HepG2 (cell line): Measurements from ENCODE around the gene BET1. TPM values are rescaled to one million over a fixed set of nuclear protein-coding genes. Genes with fewer than 3 reads are reported as not detected.
A peak's percentile ranks its signal among the peaks of the same experiment; 100 is the strongest.

Experiments
- ATAC-seq: fragments of 200-7000 bp; cut with Tn5 transposase; 3 replicates; pipeline ENCODE4 v1.9.1; 2020; ENCODE audit warnings: mild to moderate bottlenecking, moderate library complexity
- BruUV-seq: library from RNA; stranded (reverse); fragments of 400-500 nt; replicated peaks from 2 replicates; lab custom pipeline; 2021; lab: Mats Ljungman, UMichigan
- CTCF ChIA-PET: fragments of 300-600 bp; formaldehyde crosslinking; extraction: SDS; loops from one replicate; lab custom pipeline; 2021; ENCODE audit warnings: low total read pairs, inconsistent platforms, low intra/inter-chr PET ratio; lab: Yijun Ruan, JAX
- POLR2A ChIA-PET: fragments of 350-600 bp; sonication (Branson Sonifier 250); formaldehyde crosslinking; loops from one replicate; lab custom pipeline; 2020; ENCODE audit warnings: antibody characterized with exemption, inconsistent platforms; lab: Yijun Ruan, JAX
- DNase-seq: peaks from one replicate; pipeline ENCODE4 v3.0.0-alpha.2; 2015; ENCODE audit warnings: low spot score
- FAIRE-seq: peaks from 3 replicates; lab custom pipeline; 2011; peaks lifted over from hg19 to GRCh38; lab: Jason Lieb, UNC
- H2AFZ ChIP-seq: one replicate; pipeline ENCODE4 v1.6.1; 2011; ENCODE audit warnings: low read length, inconsistent platforms
- H3K27ac ChIP-seq: fragments of 300-600 bp; 3 replicates; pipeline ENCODE4 v1.8.0; 2011; ENCODE audit warnings: mixed run types, mild to moderate bottlenecking, mixed read lengths, low read length, inconsistent platforms; ENCODE audit not compliant: insufficient read depth; ENCODE audit errors: extremely low read length
- H3K27me3 ChIP-seq, 2 experiments: fragments of 200-600 bp in 1 of 2; 2 replicates in 1 of 2; 3 replicates in 1 of 2; pipeline versions ENCODE4 v1.6.0 to v1.8.0; 2011; ENCODE audit warnings: low read length in 2 of 2, mild to moderate bottlenecking in 2 of 2, moderate library complexity in 2 of 2, inconsistent platforms in 1 of 2; ENCODE audit not compliant: insufficient read depth in 2 of 2, control insufficient read depth in 1 of 2
- H3K36me3 ChIP-seq, 2 experiments: fragments of 200-600 bp in 1 of 2; replicated peaks in 1 of 2; 2 replicates in 1 of 2; 3 replicates in 1 of 2; pipeline versions ENCODE4 v1.5.1 to v1.8.0; 2011; ENCODE audit warnings: low read length in 2 of 2, inconsistent platforms in 1 of 2; ENCODE audit not compliant: insufficient read depth in 2 of 2, control insufficient read depth in 1 of 2
- H3K4me1 ChIP-seq: 2 replicates; pipeline ENCODE4 v1.5.1; 2012; ENCODE audit warnings: low read length, inconsistent platforms; ENCODE audit not compliant: insufficient read depth
- H3K4me2 ChIP-seq: 2 replicates; pipeline ENCODE4 v1.6.0; 2011; ENCODE audit warnings: low read depth, low read length, inconsistent platforms
- H3K4me3 ChIP-seq, 3 experiments: fragments of 200-600 bp in 1 of 3; sonication (generic), shearing (Covaris generic) in 1 of 3; replicated peaks in 1 of 3; 2 replicates each; pipeline ENCODE4 v1.5.1; 2011 to 2016; ENCODE audit warnings: low read length in 3 of 3, inconsistent platforms in 2 of 3, low read depth in 2 of 3, mild to moderate bottlenecking in 2 of 3, control low read depth in 1 of 3, mixed read lengths in 1 of 3; ENCODE audit not compliant: insufficient read depth in 1 of 3
- H3K79me2 ChIP-seq: one replicate; pipeline ENCODE4 v1.6.1; 2011; ENCODE audit warnings: low read length, inconsistent platforms; ENCODE audit not compliant: insufficient read depth
- H3K9ac ChIP-seq: 2 replicates; pipeline ENCODE4 v1.6.0; 2011; ENCODE audit warnings: mild to moderate bottlenecking, low read depth, low read length, inconsistent platforms; ENCODE audit not compliant: insufficient read depth
- H3K9me3 ChIP-seq: 2 replicates; pipeline ENCODE4 v1.5.1; 2012; ENCODE audit warnings: mild to moderate bottlenecking, low read length
- H4K20me1 ChIP-seq: 2 replicates; pipeline ENCODE4 v1.6.0; 2011; ENCODE audit warnings: inconsistent platforms, mild to moderate bottlenecking, low read length, moderate library complexity; ENCODE audit not compliant: insufficient read depth
- EED ChIP-seq: sonication (generic); formaldehyde crosslinking; IDR thresholded peaks from 2 replicates; pipeline ENCODE4 v1.5.0; 2020; ENCODE audit warnings: mild to moderate bottlenecking, missing genetic modification reagents
- GATAD2A ChIP-seq: IDR thresholded peaks from 2 replicates; pipeline ENCODE4 v1.6.1; 2016
- HNF4A ChIP-seq: sonication (generic); formaldehyde crosslinking; IDR thresholded peaks from 2 replicates; pipeline ENCODE4 v1.4.0; 2020; ENCODE audit warnings: missing genetic modification reagents
- HNRNPH1 ChIP-seq: fragments of 200-400 bp; formaldehyde crosslinking; optimal IDR thresholded peaks from 2 replicates; pipeline ENCODE3; 2017; ENCODE audit warnings: mild to moderate bottlenecking, low read depth, low read length
- JUN ChIP-seq: sonication (generic); formaldehyde crosslinking; IDR thresholded peaks from 2 replicates; pipeline ENCODE4 v1.4.0; 2020; ENCODE audit warnings: mild to moderate bottlenecking, missing genetic modification reagents
- MAFF ChIP-seq: IDR thresholded peaks from 2 replicates; pipeline ENCODE4 v1.6.1; 2011; ENCODE audit warnings: low read depth, low read length, improper control_type of control experiment
- MXI1 ChIP-seq: IDR thresholded peaks from 3 replicates; pipeline ENCODE4 v1.6.1; 2012; ENCODE audit warnings: low read depth, low read length, inconsistent platforms, borderline replicate concordance
- NR2F6 ChIP-seq, 2 experiments: IDR thresholded peaks; 2 replicates each; pipeline ENCODE4 v1.6.1; 2016; ENCODE audit warnings: antibody characterized with exemption in 1 of 2, mild to moderate bottlenecking in 1 of 2
- TP53 ChIP-seq: sonication (generic); formaldehyde crosslinking; conservative IDR thresholded peaks from 2 replicates; pipeline ENCODE4 v1.4.0; 2020; ENCODE audit warnings: missing genetic modification reagents
- ZNF280B ChIP-seq: sonication (generic); formaldehyde crosslinking; IDR thresholded peaks from 2 replicates; pipeline ENCODE4 v1.5.0; 2020; ENCODE audit warnings: missing genetic modification reagents, mild to moderate bottlenecking, borderline replicate concordance
- ZNF552 ChIP-seq: sonication (generic); formaldehyde crosslinking; IDR thresholded peaks from 2 replicates; pipeline ENCODE4 v1.9.0; 2022; ENCODE audit warnings: missing genetic modification reagents, mild to moderate bottlenecking, borderline replicate concordance
- ZNF709 ChIP-seq: sonication (generic); formaldehyde crosslinking; IDR thresholded peaks from 2 replicates; pipeline ENCODE4 v1.5.0; 2020; ENCODE audit warnings: mild to moderate bottlenecking, missing genetic modification reagents
- ZNF766 ChIP-seq: sonication (generic); formaldehyde crosslinking; IDR thresholded peaks from 2 replicates; pipeline ENCODE4 v1.5.0; 2020; ENCODE audit warnings: missing genetic modification reagents, borderline replicate concordance
- ZNF816 ChIP-seq: sonication (generic); formaldehyde crosslinking; IDR thresholded peaks from 2 replicates; pipeline ENCODE4 v1.8.0; 2022; ENCODE audit warnings: missing genetic modification reagents, mild to moderate bottlenecking, borderline replicate concordance
- WGBS: methylation state at CpG from one replicate; pipeline ENCODE4 v1.1.6; 2017; ENCODE audit warnings: low lambda C conversion rate; 5-methylcytosine and 5-hydroxymethylcytosine counted together
- in situ Hi-C: cut with HindIII; loops from 2 replicates; pipeline ENCODE4 v1.10.0; 2017; ENCODE audit warnings: low pct_unique_long_range_greater_than_20kb; ENCODE audit not compliant: extremely low pct_ligation_motif_present
- intact Hi-C: fragments of 100-400 bp; cut with micrococcal nuclease; formaldehyde crosslinking; loops from one replicate; pipeline ENCODE4 v1.10.0; 2022; ENCODE audit not compliant: unreplicated experiment
- polyA plus RNA-seq, 8 experiments: library from polyadenylated mRNA; depleted of rRNA in 3 of 8; stranded (reverse) in 7 of 8; unstranded in 1 of 8; fragments of >200 nt; fragmentation: Illumina TruSeq in 4 of 8; extraction: Trizol in 4 of 8; gene quantifications; 2 replicates each; pipeline versions ENCODE4 v1.2.1 to v1.2.3, GENCODE V29; 2011 to 2016; ENCODE audit warnings: low read depth in 4 of 8, missing spikeins in 1 of 8, mixed read lengths in 1 of 8; ENCODE audit not compliant: insufficient read depth in 1 of 8
- total RNA-seq, 5 experiments: library from RNA; depleted of rRNA; stranded (reverse); fragments of >200 nt; fragmentation: Illumina TruSeq; extraction: Trizol; gene quantifications; 2 replicates each; pipeline ENCODE4 v1.2.3, GENCODE V29; 2016; ENCODE audit warnings: low read depth in 1 of 5
- TF ChIP-seq, protein P1 (sequence below): sonication (generic); formaldehyde crosslinking; IDR thresholded peaks from 2 replicates; pipeline ENCODE4 v1.4.0; 2020; ENCODE audit warnings: missing genetic modification reagents
- TF ChIP-seq, protein P2 (sequence below): sonication (generic); formaldehyde crosslinking; IDR thresholded peaks from 2 replicates; pipeline ENCODE4 v1.4.0; 2020; ENCODE audit warnings: missing genetic modification reagents, mild to moderate bottlenecking, borderline replicate concordance
- TF ChIP-seq, protein P3 (sequence below): IDR thresholded peaks from 2 replicates; pipeline ENCODE4 v1.6.1; 2016; ENCODE audit warnings: low read depth
- TF ChIP-seq, protein P4 (sequence below): sonication (generic); formaldehyde crosslinking; IDR thresholded peaks from 2 replicates; pipeline ENCODE4 v1.8.1; 2023; ENCODE audit warnings: missing genetic modification reagents, inconsistent platforms, borderline replicate concordance

BET1 gene
- total and polyA plus RNA-seq, 2 of the 13 experiments (the other 11 are each of a cell fraction or from before 2014, with no cell fraction given), result 23.8 to 33.7 TPM

DNA sequence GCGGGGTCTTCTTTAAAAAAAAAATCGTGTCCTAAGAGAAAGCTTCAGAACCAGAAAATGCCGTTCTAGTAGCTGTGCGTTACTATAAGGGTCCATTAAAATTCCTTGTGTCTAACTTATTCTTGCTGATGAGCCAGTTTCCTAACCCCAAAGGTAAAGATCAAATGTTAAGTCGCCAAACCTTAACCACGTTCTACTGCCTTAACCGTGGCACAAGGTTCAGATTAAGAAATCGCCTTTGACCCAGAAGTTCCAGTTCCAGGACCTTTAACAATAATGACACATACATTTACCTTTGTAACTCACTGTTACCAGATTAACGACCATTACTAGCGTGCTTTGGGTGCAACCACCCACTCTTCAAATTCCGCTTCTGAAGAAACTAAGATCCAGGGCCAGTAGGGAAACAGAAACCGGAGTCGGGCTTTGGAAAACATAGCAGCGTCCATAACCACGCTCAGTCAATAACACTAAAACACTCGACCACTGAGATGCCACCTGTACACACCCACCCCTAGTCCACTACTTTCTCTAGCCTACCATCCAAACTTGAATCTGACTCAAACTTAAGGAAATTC is 620 bp downstream of the BET1 start:
- peak overlapping the region; percentile 84 to 87 (median 86) for H3K4me3 ChIP-seq
- TF ChIP-seq ZNF709 (CRISPR knock-in tag) (no peak), GATAD2A (CRISPR knock-in tag) (peak; percentile 8; the same call in 1 of the 2 replicates), ZNF816 (0 out of 2 replicates have a peak, but pooled peaks have one; percentile 20), MXI1 (0 out of 3 replicates have a peak, but pooled peaks have one; percentile 24), ZNF280B (no peak), ZNF552 (CRISPR knock-in tag) (0 out of 2 replicates have a peak, but pooled peaks have one; percentile 10), JUN (0 out of 2 replicates have a peak, but pooled peaks have one; percentile 10), EED (CRISPR knock-in tag) (no peak), MAFF (0 out of 2 replicates have a peak, but pooled peaks have one; percentile 21), ZNF766 (CRISPR knock-in tag) (0 out of 2 replicates have a peak, but pooled peaks have one; percentile 18), TP53 (0 out of 2 replicates have a peak, but pooled peaks have one; percentile 45), NR2F6 (IDR thresholded peaks at IDR 0.05) (peak; percentile 26; the same call in 1 of the 2 replicates), NR2F6 (CRISPR knock-in tag; IDR thresholded peaks at IDR 0.05) (no peak), HNF4A (peak; percentile 73), HNRNPH1 (no peak)
- TF ChIP-seq, protein P1, sequence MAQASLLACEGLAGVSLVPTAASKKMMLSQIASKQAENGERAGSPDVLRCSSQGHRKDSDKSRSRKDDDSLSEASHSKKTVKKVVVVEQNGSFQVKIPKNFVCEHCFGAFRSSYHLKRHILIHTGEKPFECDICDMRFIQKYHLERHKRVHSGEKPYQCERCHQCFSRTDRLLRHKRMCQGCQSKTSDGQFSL (CRISPR knock-in tag), result no peak
- TF ChIP-seq, protein P2, sequence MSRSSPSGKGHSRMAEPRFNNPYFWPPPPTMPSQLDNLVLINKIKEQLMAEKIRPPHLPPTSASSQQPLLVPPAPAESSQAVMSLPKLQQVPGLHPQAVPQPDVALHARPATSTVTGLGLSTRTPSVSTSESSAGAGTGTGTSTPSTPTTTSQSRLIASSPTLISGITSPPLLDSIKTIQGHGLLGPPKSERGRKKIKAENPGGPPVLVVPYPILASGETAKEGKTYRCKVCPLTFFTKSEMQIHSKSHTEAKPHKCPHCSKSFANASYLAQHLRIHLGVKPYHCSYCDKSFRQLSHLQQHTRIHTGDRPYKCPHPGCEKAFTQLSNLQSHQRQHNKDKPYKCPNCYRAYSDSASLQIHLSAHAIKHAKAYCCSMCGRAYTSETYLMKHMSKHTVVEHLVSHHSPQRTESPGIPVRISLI, result 0 out of 2 replicates have a peak, but pooled peaks have one; percentile 1
- TF ChIP-seq, protein P3, sequence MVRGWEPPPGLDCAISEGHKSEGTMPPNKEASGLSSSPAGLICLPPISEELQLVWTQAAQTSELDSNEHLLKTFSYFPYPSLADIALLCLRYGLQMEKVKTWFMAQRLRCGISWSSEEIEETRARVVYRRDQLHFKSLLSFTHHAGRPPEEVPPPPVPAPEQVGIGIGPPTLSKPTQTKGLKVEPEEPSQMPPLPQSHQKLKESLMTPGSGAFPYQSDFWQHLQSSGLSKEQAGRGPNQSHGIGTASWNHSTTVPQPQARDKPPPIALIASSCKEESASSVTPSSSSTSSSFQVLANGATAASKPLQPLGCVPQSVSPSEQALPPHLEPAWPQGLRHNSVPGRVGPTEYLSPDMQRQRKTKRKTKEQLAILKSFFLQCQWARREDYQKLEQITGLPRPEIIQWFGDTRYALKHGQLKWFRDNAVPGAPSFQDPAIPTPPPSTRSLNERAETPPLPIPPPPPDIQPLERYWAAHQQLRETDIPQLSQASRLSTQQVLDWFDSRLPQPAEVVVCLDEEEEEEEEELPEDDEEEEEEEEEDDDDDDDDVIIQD (CRISPR knock-in tag), result no peak
- TF ChIP-seq, protein P4, sequence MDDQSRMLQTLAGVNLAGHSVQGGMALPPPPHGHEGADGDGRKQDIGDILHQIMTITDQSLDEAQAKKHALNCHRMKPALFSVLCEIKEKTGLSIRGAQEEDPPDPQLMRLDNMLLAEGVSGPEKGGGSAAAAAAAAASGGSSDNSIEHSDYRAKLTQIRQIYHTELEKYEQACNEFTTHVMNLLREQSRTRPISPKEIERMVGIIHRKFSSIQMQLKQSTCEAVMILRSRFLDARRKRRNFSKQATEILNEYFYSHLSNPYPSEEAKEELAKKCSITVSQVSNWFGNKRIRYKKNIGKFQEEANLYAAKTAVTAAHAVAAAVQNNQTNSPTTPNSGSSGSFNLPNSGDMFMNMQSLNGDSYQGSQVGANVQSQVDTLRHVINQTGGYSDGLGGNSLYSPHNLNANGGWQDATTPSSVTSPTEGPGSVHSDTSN (CRISPR knock-in tag), result 0 out of 2 replicates have a peak, but pooled peaks have one; percentile 15

More for the DNA sequence above, 620 bp downstream of the BET1 start:
- no peak for FAIRE-seq
- H3K79me2 ChIP-seq, result peaks cover 38% of the 10 kb centered on the region
- peak overlapping the region; percentile 84 for H3K4me2 ChIP-seq
- H3K9ac ChIP-seq, result peak overlapping the region; percentile 93
- H3K36me3 ChIP-seq, result peaks cover 1 to 2% of the 10 kb centered on the region in 2 experiments; a peak in 1 of 5 replicates
- no peaks in the 10 kb centered on the region for H3K9me3 ChIP-seq
- CTCF ChIA-PET, result no interaction called here
- intact Hi-C loops (no loop called here), in situ Hi-C loops (no loop called here)
- TSS peak; percentile 87 for BruUV-seq
- peak overlapping the region; percentile 66 for H2AFZ ChIP-seq
- H3K27ac ChIP-seq, result peak overlapping the region; percentile 94
- H3K4me1 ChIP-seq, result peaks cover 32% of the 10 kb centered on the region
- under 1% methylated on average over 16 of the region's 16 CpGs for WGBS
- DNase-seq, result peak; percentile 45
- H3K27me3 ChIP-seq, result peaks cover 0 to 5% of the 10 kb centered on the region in 2 experiments; a peak in 2 of 5 replicates
- H4K20me1 ChIP-seq, result no peaks in the 10 kb centered on the region
- POLR2A ChIA-PET, result no interaction called here
- peak; percentile 84 for ATAC-seq
